HEK293 (cell line): ENCODE data around the gene ARHGAP5.

Experiments
- KLF7 ChIP-seq: fragments of 450-650 bp; formaldehyde crosslinking; IDR thresholded peaks from 2 replicates; pipeline ENCODE4 v1.5.1; 2016; ENCODE audit warnings: missing biosample characterization, missing genetic modification characterization, borderline replicate concordance
- MYNN ChIP-seq: fragments of 450-650 bp; formaldehyde crosslinking; IDR thresholded peaks from 2 replicates; pipeline ENCODE4 v1.5.1; 2016; ENCODE audit warnings: missing biosample characterization, missing genetic modification characterization, borderline replicate concordance
- SP2 ChIP-seq: fragments of 450-650 bp; formaldehyde crosslinking; IDR thresholded peaks from 2 replicates; pipeline ENCODE4 v1.5.1; 2016; ENCODE audit warnings: missing biosample characterization, missing genetic modification characterization
- TCF7L2 ChIP-seq: IDR thresholded peaks from 2 replicates; pipeline ENCODE4 v1.6.1; 2011; ENCODE audit warnings: low read depth, mild to moderate bottlenecking, inconsistent platforms, low read length, moderate library complexity, borderline replicate concordance
- ZNF112 ChIP-seq: fragments of 450-650 bp; formaldehyde crosslinking; IDR thresholded peaks from 2 replicates; pipeline ENCODE4 v1.5.0; 2017; ENCODE audit warnings: missing biosample characterization, missing genetic modification characterization
- ZNF175 ChIP-seq: fragments of 450-650 bp; formaldehyde crosslinking; IDR thresholded peaks from 2 replicates; pipeline ENCODE4 v1.5.1; 2016; ENCODE audit warnings: missing biosample characterization, missing genetic modification characterization
- ZNF302 ChIP-seq: fragments of 450-650 bp; formaldehyde crosslinking; IDR thresholded peaks from 2 replicates; pipeline ENCODE4 v1.5.1; 2016; ENCODE audit warnings: missing biosample characterization, missing genetic modification characterization, low read depth
- ZNF391 ChIP-seq: fragments of 450-650 bp; formaldehyde crosslinking; IDR thresholded peaks from 2 replicates; pipeline ENCODE4 v1.5.1; 2016; ENCODE audit warnings: low read depth, missing biosample characterization, missing genetic modification characterization, borderline replicate concordance
- ZNF423 ChIP-seq: fragments of 450-650 bp; formaldehyde crosslinking; IDR thresholded peaks from 2 replicates; pipeline ENCODE4 v1.5.1; 2016; ENCODE audit warnings: missing biosample characterization, missing genetic modification characterization
- ZNF549 ChIP-seq: fragments of 450-650 bp; IDR thresholded peaks from 2 replicates; pipeline ENCODE4 v1.5.1; 2018; ENCODE audit warnings: missing biosample characterization, missing genetic modification characterization, mild to moderate bottlenecking, inconsistent platforms, moderate library complexity
- ZNF76 ChIP-seq: fragments of 450-650 bp; formaldehyde crosslinking; IDR thresholded peaks from 2 replicates; pipeline ENCODE4; 2016; ENCODE audit warnings: low read depth, missing biosample characterization, missing genetic modification characterization, borderline replicate concordance
- TF ChIP-seq, protein P1 (sequence below): fragments of 450-650 bp; formaldehyde crosslinking; IDR thresholded peaks from 2 replicates; pipeline ENCODE4 v1.5.1; 2017; ENCODE audit warnings: missing biosample characterization, missing genetic modification characterization
- TF ChIP-seq, protein P2 (sequence below): fragments of 450-650 bp; formaldehyde crosslinking; IDR thresholded peaks from 2 replicates; pipeline ENCODE4 v1.5.1; 2016; ENCODE audit warnings: missing biosample characterization, missing genetic modification characterization

DNA sequence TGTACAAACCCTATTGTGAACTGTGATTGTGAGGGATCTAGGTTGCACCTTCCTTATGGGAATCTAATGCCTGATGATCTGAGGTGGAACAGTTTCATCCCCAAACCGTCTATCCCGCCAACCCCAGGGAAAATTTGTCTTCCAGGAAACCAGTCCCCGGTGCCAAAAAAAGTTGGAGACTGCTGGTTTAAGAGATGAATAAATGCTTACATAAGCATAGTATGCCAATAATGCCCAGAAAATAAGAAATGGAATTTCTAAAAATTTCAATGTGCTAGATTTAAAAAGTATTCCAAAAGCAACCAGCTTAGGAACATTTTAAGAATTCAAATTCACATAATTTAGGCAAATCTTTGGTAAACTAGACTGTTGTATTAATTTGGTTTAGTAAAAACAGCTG, 131.4 kb downstream of the ARHGAP5 start:
- TF ChIP-seq, protein P1, sequence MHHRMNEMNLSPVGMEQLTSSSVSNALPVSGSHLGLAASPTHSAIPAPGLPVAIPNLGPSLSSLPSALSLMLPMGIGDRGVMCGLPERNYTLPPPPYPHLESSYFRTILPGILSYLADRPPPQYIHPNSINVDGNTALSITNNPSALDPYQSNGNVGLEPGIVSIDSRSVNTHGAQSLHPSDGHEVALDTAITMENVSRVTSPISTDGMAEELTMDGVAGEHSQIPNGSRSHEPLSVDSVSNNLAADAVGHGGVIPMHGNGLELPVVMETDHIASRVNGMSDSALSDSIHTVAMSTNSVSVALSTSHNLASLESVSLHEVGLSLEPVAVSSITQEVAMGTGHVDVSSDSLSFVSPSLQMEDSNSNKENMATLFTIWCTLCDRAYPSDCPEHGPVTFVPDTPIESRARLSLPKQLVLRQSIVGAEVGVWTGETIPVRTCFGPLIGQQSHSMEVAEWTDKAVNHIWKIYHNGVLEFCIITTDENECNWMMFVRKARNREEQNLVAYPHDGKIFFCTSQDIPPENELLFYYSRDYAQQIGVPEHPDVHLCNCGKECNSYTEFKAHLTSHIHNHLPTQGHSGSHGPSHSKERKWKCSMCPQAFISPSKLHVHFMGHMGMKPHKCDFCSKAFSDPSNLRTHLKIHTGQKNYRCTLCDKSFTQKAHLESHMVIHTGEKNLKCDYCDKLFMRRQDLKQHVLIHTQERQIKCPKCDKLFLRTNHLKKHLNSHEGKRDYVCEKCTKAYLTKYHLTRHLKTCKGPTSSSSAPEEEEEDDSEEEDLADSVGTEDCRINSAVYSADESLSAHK = no peak
- TF ChIP-seq, protein P2, sequence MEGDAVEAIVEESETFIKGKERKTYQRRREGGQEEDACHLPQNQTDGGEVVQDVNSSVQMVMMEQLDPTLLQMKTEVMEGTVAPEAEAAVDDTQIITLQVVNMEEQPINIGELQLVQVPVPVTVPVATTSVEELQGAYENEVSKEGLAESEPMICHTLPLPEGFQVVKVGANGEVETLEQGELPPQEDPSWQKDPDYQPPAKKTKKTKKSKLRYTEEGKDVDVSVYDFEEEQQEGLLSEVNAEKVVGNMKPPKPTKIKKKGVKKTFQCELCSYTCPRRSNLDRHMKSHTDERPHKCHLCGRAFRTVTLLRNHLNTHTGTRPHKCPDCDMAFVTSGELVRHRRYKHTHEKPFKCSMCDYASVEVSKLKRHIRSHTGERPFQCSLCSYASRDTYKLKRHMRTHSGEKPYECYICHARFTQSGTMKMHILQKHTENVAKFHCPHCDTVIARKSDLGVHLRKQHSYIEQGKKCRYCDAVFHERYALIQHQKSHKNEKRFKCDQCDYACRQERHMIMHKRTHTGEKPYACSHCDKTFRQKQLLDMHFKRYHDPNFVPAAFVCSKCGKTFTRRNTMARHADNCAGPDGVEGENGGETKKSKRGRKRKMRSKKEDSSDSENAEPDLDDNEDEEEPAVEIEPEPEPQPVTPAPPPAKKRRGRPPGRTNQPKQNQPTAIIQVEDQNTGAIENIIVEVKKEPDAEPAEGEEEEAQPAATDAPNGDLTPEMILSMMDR (tag by site-specific recombination) = no peak
- TF ChIP-seq ZNF112 (no peak), KLF7 (tag by site-specific recombination) (no peak), ZNF549 (no peak), TCF7L2 (no peak), SP2 (tag by site-specific recombination) (no peak), ZNF76 (tag by site-specific recombination) (no peak), ZNF175 (tag by site-specific recombination) (no peak), ZNF423 (tag by site-specific recombination) (no peak), MYNN (tag by site-specific recombination) (no peak), ZNF302 (no peak), ZNF391 (tag by site-specific recombination) (no peak)
